Esophagus (tissue), 2 donors: ENCODE data around the gene RNF167. TPM values are rescaled to one million over a fixed set of nuclear protein-coding genes. Genes with fewer than 3 reads are reported as not detected.
"Not testable (repeated sequence)": the region's sequence is repeated elsewhere in the genome, so short reads cannot be mapped to it uniquely, and the experiment has no call there.

Source experiments
- H3K27ac ChIP-seq, 2 donors: one replicate each; pipeline ENCODE4 v1.5.1; 2013; ENCODE audit warnings: low read depth in 2 of 2, mild to moderate bottlenecking in 2 of 2, inconsistent platforms in 1 of 2, low read length in 1 of 2, moderate library complexity in 1 of 2
- H3K27me3 ChIP-seq, 2 donors: one replicate each; pipeline ENCODE4 v1.6.1; 2013; ENCODE audit warnings: low read length in 2 of 2, control low read depth in 1 of 2, mild to moderate bottlenecking in 1 of 2; ENCODE audit not compliant: insufficient read depth in 2 of 2, control insufficient read depth in 1 of 2
- H3K36me3 ChIP-seq, 2 donors: one replicate each; pipeline ENCODE4 v1.6.1; 2013; ENCODE audit warnings: low read length in 1 of 2; ENCODE audit not compliant: control insufficient read depth in 2 of 2, insufficient read depth in 2 of 2
- H3K4me1 ChIP-seq, 2 donors: one replicate each; pipeline ENCODE4 v1.6.1; 2013; ENCODE audit warnings: low read length in 1 of 2; ENCODE audit not compliant: control insufficient read depth in 2 of 2, insufficient read depth in 2 of 2
- H3K4me3 ChIP-seq, 2 donors: one replicate each; pipeline ENCODE4 v1.5.1; 2013; ENCODE audit warnings: low read length in 2 of 2, mild to moderate bottlenecking in 2 of 2, low read depth in 1 of 2, moderate library complexity in 1 of 2
- H3K9me3 ChIP-seq, 2 donors: one replicate each; pipeline ENCODE4 v1.6.1; 2013; ENCODE audit warnings: mild to moderate bottlenecking in 2 of 2, low read depth in 1 of 2, low read length in 1 of 2, moderate library complexity in 1 of 2; ENCODE audit not compliant: control insufficient read depth in 2 of 2, insufficient read depth in 1 of 2
- WGBS, 2 donors: extraction: QIAGEN DNeasy Blood & Tissue Kit; methylation state at CpG; one replicate each; pipeline ENCODE4 v1.1.7; 2013; 5-methylcytosine and 5-hydroxymethylcytosine counted together
- polyA plus RNA-seq, 2 donors: library from polyadenylated mRNA; stranded (reverse); fragments of 200-250 nt; gene quantifications; one replicate each; pipeline ENCODE4 v1.2.3, GENCODE V29; 2013
- donor health status: healthy with polysubstance abuse.
- donor health status: Bipolar disorder and iron deficiency.

Gene RNF167
- polyA plus RNA-seq, 2 donors: 79.5 to 149 TPM

GRCh38 chr17:4901648-4902344 is 38.3 kb upstream of the RNF167 start:
- WGBS, 2 donors: 49 to 60% methylated on average over 44 to 48 of the region's 48 CpGs
- H3K27ac ChIP-seq: peak overlapping the region in 1 of 2 donors; percentile 39
- H3K4me3 ChIP-seq: no peak overlapping the region
- H3K4me1 ChIP-seq: peaks cover 0 to 17% of the 10 kb centered on the region in 2 donors
- peaks cover 0 to 11% of the 10 kb centered on the region in 2 donors for H3K36me3 ChIP-seq
- H3K27me3 ChIP-seq: no peaks in the 10 kb centered on the region
- H3K9me3 ChIP-seq: no peaks in the 10 kb centered on the region

- peaks cover 0 to 17% of the 10 kb centered on the region in 2 donors for H3K4me1 ChIP-seq
- 70 to 71% methylated on average over 8 of the region's 8 CpGs for WGBS, 2 donors
Observed at GRCh38 chr17:4902540-4902939, 37.5 kb upstream of the RNF167 start.

GRCh38 chr17:4903051-4903818 is 36.8 kb upstream of the RNF167 start, which contains the start of gene CHRNE:
Gene CHRNE, minus strand, starts transcription at chr17:4903098. Its CDS starts 35 bp downstream, at chr17:4903063.
- Histone ChIP-seq H3K27ac (peak within 1 kb of the TSS; percentile 38 to 85), H3K4me1 (peaks cover 0 to 17% of the 10 kb centered on the region in 2 donors), H3K4me3 (no peak within 1 kb of the TSS)

More at GRCh38 chr17:4902540-4902939, 37.5 kb upstream of the RNF167 start:
- no peaks in the 10 kb centered on the region for H3K27me3 ChIP-seq
- peaks cover 0 to 6% of the 10 kb centered on the region in 2 donors for H3K36me3 ChIP-seq
- H3K27ac ChIP-seq: peak overlapping the region; percentile 38 to 85
- H3K9me3 ChIP-seq: no peaks in the 10 kb centered on the region
- H3K4me3 ChIP-seq: no peak overlapping the region

GRCh38 chr17:4906642-4907041 is 33.4 kb upstream of the RNF167 start:
- H3K27ac ChIP-seq, H3K36me3 ChIP-seq, H3K4me3 ChIP-seq, H3K27me3 ChIP-seq, H3K9me3 ChIP-seq: not testable (repeated sequence)
- H3K4me1 ChIP-seq: peaks cover 0 to 12% of the 10 kb centered on the region in 2 donors

More at GRCh38 chr17:4903051-4903818, 36.8 kb upstream of the RNF167 start, which contains the start of gene CHRNE:
- peaks cover 0 to 6% of the 10 kb centered on the region in 2 donors for H3K36me3 ChIP-seq
- no peaks in the 10 kb centered on the region for H3K9me3 ChIP-seq
- no peaks in the 10 kb centered on the region for H3K27me3 ChIP-seq
- 9 to 11% methylated on average over 10 of the region's 10 CpGs for WGBS, 2 donors

- Histone ChIP-seq H3K4me1 (peaks cover 0 to 6% of the 10 kb centered on the region in 2 donors), H3K9me3 (no peaks in the 10 kb centered on the region), H3K4me3 (no peak overlapping the region), H3K27ac (peak overlapping the region; percentile 90 to 98), H3K27me3 (no peaks in the 10 kb centered on the region), H3K36me3 (no peaks in the 10 kb centered on the region)
- 28 to 49% methylated on average over 10 of the region's 10 CpGs for WGBS, 2 donors
Observed at GRCh38 chr17:4908301-4908700, 31.8 kb upstream of the RNF167 start.

GRCh38 chr17:4908711-4909496 is 31.2 kb upstream of the RNF167 start:
- no peak overlapping the region for H3K4me3 ChIP-seq
- peaks cover 0 to 4% of the 10 kb centered on the region in 2 donors for H3K4me1 ChIP-seq
- no peaks in the 10 kb centered on the region for H3K9me3 ChIP-seq
- WGBS, 2 donors: 15 to 19% methylated on average over 20 of the region's 20 CpGs
- peak overlapping the region; percentile 90 to 98 for H3K27ac ChIP-seq
- no peaks in the 10 kb centered on the region for H3K27me3 ChIP-seq
- H3K36me3 ChIP-seq: no peaks in the 10 kb centered on the region

GRCh38 chr17:4913994-4914393 is 26.1 kb upstream of the RNF167 start:
- Histone ChIP-seq H3K9me3 (no peaks in the 10 kb centered on the region), H3K4me3 (no peak overlapping the region), H3K36me3 (no peaks in the 10 kb centered on the region), H3K27me3 (no peaks in the 10 kb centered on the region), H3K4me1 (no peaks in the 10 kb centered on the region), H3K27ac (no peak overlapping the region)
- 67 to 83% methylated on average over 1 of the region's 1 CpG for WGBS, 2 donors

GRCh38 chr17:4914551-4914950 is 25.5 kb upstream of the RNF167 start:
- H3K4me1 ChIP-seq, H3K4me3 ChIP-seq, H3K27ac ChIP-seq, H3K36me3 ChIP-seq, H3K9me3 ChIP-seq, H3K27me3 ChIP-seq: not testable (repeated sequence)
- WGBS, 2 donors: 86 to 95% methylated on average over 4 of the region's 4 CpGs

GRCh38 chr17:4919511-4920047 is 20.5 kb upstream of the RNF167 start:
- H3K4me3 ChIP-seq: no peak overlapping the region
- WGBS, 2 donors: 71 to 74% methylated on average over 8 of the region's 8 CpGs
- no peak overlapping the region for H3K27ac ChIP-seq
- H3K27me3 ChIP-seq: no peaks in the 10 kb centered on the region
- no peaks in the 10 kb centered on the region for H3K36me3 ChIP-seq
- no peaks in the 10 kb centered on the region for H3K4me1 ChIP-seq
- no peaks in the 10 kb centered on the region for H3K9me3 ChIP-seq
